Measurements from ENCODE around the gene SLC11A2. TPM values are rescaled to one million over a fixed set of nuclear protein-coding genes. Genes with fewer than 3 reads are reported as not detected.
"Not testable (repeated sequence)": the region's sequence is repeated elsewhere in the genome, so short reads cannot be mapped to it uniquely, and the experiment has no call there.

The SLC11A2 gene
- total and polyA plus RNA-seq, 2 of the 4 experiments (the other 2 are of a cell fraction): 28.0 to 45.3 TPM

DNA sequence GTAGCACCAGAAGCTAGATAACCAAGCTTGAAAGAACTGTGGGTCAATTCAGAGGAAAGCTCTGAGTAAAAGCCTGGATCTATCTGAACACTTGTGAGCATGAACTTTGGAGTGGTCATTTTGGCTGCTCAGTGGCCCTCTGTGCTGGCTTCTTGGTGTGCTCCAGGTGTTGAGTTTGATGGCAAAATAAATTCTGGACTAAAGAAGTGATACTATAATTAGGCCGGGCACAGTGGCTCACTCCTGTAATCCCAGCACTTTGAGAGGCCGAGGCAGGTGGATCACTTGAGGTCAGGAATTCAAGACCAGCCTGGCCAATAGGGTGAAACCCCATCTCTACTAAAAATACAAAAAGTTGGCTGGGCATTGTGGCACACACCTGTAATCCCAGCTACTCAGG is 71.4 kb downstream of the SLC11A2 start:
- H3K79me1 ChIP-seq (ENCODE audit: low read depth in 1 of 2, low read length in 2 of 2); H2BK15ac ChIP-seq (ENCODE audit: low read depth, low read length); H2BK120ac ChIP-seq (ENCODE audit: low read depth, low read length); H4K5ac ChIP-seq (ENCODE audit: low read depth, low read length); DNase-seq; H3K27me3 ChIP-seq (ENCODE audit: control insufficient read depth, insufficient read depth, low read length); ATAC-seq (ENCODE audit: low read depth); intact Hi-C loops (cut with micrococcal nuclease); H2AFZ ChIP-seq (replicated peaks; ENCODE audit: low read length, poor library complexity); H3K4ac ChIP-seq (ENCODE audit: low read depth, low read length); H4K20me1 ChIP-seq (ENCODE audit: insufficient read depth, low read length); H3K9ac ChIP-seq (ENCODE audit: low read depth, low read length); H2BK20ac ChIP-seq (ENCODE audit: low read depth, low read length); H3K4me1 ChIP-seq (ENCODE audit: control insufficient read depth, insufficient read depth, low read length); H3K23ac ChIP-seq (ENCODE audit: low read depth, low read length); H3K36me3 ChIP-seq (ENCODE audit: control insufficient read depth, insufficient read depth, low read length); dilution Hi-C loops (cut with HindIII; ENCODE audit: low sequenced_read_pairs, unreplicated experiment); H2AK9ac ChIP-seq (replicated peaks; ENCODE audit: low read depth, low read length, poor library complexity); H2BK5ac ChIP-seq (ENCODE audit: low read depth, low read length, poor library complexity, severe bottlenecking); CTCF ChIA-PET; BruUV-seq (replicated peaks); H2AK5ac ChIP-seq (ENCODE audit: low read depth, low read length); H4K8ac ChIP-seq (ENCODE audit: low read depth in 2 of 2, low read length in 2 of 2); H3K4me3 ChIP-seq (ENCODE audit: insufficient read depth, low read depth, low read length); H3K9me1 ChIP-seq (ENCODE audit: insufficient read depth, low read length); H3K18ac ChIP-seq (ENCODE audit: low read depth, low read length); H3K4me2 ChIP-seq (ENCODE audit: low read depth, low read length); H3K9me3 ChIP-seq (ENCODE audit: control insufficient read depth, insufficient read depth, low read length); H3K14ac ChIP-seq (replicated peaks; ENCODE audit: low read depth, low read length); H3K27ac ChIP-seq (ENCODE audit: insufficient read depth, low read length); in situ Hi-C loops (cut with MboI; ENCODE audit: low sequenced_read_pairs); H4K91ac ChIP-seq (ENCODE audit: insufficient read depth, low read depth, low read length); H3K56ac ChIP-seq (ENCODE audit: extremely low read depth, insufficient read depth, low read length); POLR2A ChIA-PET (ENCODE audit: unreplicated experiment): not testable (repeated sequence)
- no CpG with 5 or more reads among the region's 2 CpGs for WGBS, 2 experiments (ENCODE audit: extremely low coverage in 2 of 2, insufficient read length in 1 of 2)
